ENCODE data around the gene TMEM181. TPM values are rescaled to one million over a fixed set of nuclear protein-coding genes. Genes with fewer than 3 reads are reported as not detected.
"Not testable (repeated sequence)": the region's sequence is repeated elsewhere in the genome, so short reads cannot be mapped to it uniquely, and the experiment has no call there.

The TMEM181 gene
- total RNA-seq, 2 experiments from 2014 or later = 10.0 to 10.1 TPM

DNA sequence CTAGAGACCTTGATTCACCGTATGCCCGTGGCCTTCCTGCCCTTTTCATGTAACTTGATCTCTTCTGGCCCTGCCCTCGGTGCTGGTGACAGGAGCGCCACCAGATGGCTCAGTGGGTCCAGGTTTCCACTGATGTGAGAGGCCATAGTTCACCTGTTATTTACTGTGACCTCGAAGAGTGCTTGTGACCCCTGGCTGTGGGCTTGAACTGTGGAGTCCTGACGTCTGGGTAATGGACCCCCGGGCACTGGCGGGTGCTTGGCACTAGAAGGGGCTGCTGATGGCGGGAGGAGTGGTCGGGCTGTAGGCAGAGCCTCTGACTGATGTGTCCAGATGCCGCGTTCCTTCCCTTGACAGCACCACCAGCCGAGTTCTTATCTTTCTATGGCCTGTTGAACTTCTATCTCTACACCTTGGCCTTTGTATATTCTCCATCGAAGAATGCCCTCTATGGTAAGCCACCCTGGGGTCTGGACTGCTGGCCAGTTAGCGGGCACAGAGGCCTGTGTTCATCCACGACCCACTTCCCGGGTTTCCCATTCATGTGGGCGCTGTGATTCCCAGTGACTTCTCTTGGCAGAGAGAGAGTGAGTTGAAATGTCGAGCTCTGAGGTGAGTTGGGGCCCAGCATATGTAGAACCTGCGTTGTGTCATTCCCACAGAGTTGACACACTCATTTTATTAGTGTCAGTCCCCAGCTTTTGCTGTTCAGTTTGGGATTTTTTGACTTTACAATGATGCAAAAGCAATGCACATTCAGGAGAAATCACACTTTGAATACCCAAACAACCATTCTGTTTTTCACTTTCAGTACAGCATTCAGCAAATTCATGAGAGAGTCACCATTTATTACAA, 69.7 kb downstream of the TMEM181 start:
- Mint-ChIP-seq H3K4me1 (ENCODE audit: low read depth) (peaks cover 32% of the 10 kb centered on the region), H3K36me3 (ENCODE audit: low read depth) (peaks cover 53% of the 10 kb centered on the region), H3K27me3 (no peaks in the 10 kb centered on the region), H3K27ac (peak overlapping the region; percentile 74), H3K9me3 (no peaks in the 10 kb centered on the region), H3K4me3 (no peak overlapping the region)
- ATAC-seq (peak; percentile 71), DNase-seq (peak; percentile 56)
- ChIA-PET CTCF (interaction anchor here (1.0 to 4.5 kb wide), 4 partner anchors 22 to 505 kb away, joined by 3 to 35 read pairs (median 4); no protein-coding TSS in a partner anchor), POLR2A (interaction anchor here (0.9 to 1.8 kb wide), 3 partner anchors 11 to 15 kb away, joined by 3 to 5 read pairs (median 4); partner anchors contain the start of gene DYNLT1)
- intact Hi-C loops (cut with micrococcal nuclease) = no loop called here
- TF ChIP-seq, protein P1, sequence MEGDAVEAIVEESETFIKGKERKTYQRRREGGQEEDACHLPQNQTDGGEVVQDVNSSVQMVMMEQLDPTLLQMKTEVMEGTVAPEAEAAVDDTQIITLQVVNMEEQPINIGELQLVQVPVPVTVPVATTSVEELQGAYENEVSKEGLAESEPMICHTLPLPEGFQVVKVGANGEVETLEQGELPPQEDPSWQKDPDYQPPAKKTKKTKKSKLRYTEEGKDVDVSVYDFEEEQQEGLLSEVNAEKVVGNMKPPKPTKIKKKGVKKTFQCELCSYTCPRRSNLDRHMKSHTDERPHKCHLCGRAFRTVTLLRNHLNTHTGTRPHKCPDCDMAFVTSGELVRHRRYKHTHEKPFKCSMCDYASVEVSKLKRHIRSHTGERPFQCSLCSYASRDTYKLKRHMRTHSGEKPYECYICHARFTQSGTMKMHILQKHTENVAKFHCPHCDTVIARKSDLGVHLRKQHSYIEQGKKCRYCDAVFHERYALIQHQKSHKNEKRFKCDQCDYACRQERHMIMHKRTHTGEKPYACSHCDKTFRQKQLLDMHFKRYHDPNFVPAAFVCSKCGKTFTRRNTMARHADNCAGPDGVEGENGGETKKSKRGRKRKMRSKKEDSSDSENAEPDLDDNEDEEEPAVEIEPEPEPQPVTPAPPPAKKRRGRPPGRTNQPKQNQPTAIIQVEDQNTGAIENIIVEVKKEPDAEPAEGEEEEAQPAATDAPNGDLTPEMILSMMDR (IDR thresholded peaks at IDR 0.05) = no peak

DNA sequence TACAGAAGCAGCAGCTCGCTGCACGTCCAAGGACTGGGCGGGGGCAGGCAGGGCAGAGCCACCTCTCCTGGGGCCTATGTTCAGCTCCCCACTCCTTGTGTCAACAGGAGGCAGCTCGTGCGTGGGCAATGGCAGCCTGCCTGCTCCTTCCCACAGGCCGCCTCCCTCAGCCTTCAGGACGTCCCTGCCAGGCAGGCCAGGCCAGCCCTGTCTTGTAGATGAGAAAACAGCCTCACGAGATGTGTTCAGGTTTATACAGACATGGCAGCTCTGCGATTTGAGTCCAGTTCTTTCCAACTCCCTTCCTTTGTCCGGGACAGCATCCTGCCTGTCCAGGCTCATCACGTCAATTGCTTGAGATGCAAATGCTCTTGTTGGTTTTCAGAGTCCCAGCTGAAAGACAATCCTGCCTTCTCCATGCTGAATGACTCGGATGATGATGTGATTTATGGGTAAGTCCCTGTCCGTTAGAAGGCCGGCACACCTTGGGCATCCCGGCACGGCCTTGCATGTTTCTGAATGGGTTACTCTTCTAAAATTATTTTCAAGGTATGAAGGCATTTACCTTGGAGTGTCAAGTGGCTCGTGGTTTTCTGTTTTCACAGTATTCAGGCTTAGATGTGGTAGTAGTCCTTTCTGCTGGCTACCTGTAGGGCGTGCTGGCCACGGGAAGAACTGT, 71.2 kb downstream of the TMEM181 start:
- intact Hi-C loops (cut with micrococcal nuclease) = no loop called here
- no peak for DNase-seq
- H3K36me3 Mint-ChIP-seq (ENCODE audit: low read depth) = peaks cover 59% of the 10 kb centered on the region

DNA sequence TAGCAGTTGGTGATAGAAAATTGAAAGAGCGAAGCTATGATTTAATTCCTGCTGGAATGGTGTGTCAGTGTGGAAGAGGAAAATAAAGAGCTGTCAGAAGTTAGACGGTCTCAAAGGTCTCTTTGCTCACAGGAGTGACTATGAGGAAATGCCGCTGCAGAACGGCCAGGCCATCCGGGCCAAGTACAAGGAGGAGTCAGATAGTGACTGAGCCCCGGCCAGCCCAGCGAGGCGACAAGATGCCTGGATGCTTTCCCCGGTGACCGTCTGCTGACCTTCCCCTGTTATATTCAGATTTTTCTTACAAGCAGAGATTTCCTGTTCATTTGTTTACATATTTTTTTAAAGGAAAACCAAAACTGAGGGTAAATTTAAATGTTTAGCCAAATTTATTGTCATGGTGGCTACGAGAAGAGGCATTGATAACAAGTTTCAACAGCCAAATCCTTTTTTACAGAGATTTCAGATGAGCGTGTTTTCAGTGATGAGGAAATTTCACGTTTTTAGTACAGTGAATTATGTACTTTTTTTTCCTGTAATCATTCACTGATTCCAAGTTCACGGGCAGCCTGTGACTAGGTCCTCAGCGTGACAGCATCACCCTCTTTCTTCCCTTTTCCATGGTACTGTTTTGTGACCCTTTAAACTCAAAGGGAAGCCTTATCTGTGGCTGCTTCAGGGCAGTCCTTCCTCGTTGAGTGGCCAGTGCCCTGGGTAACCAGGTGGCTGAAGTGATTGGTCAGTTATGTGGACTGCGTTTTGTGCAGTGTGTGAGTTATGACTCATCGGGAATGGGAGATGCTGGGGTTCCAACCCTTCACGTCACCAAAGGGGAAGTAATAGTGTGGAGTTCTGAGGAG, 72.0 kb downstream of the TMEM181 start:
- Mint-ChIP-seq H3K4me3 (no peak overlapping the region), H3K27me3 (no peaks in the 10 kb centered on the region), H3K9me3 (no peaks in the 10 kb centered on the region), H3K4me1 (ENCODE audit: low read depth) (peaks cover 50% of the 10 kb centered on the region), H3K27ac (peak overlapping the region; percentile 77), H3K36me3 (ENCODE audit: low read depth) (peaks cover 59% of the 10 kb centered on the region)
- ChIA-PET CTCF (interaction anchor here (1.0 to 4.5 kb wide), 2 partner anchors 59 to 60 kb away, joined by 6 to 35 read pairs; no protein-coding TSS in a partner anchor), POLR2A (no interaction called here)
- TF ChIP-seq, protein P1 (IDR thresholded peaks at IDR 0.05) = no peak
- intact Hi-C loops (cut with micrococcal nuclease) = no loop called here
- ATAC-seq = no peak
- DNase-seq = no peak

More for the DNA sequence above, 71.2 kb downstream of the TMEM181 start:
- no peak for ATAC-seq
- Mint-ChIP-seq H3K27ac (peak overlapping the region; percentile 77), H3K9me3 (no peaks in the 10 kb centered on the region), H3K27me3 (no peaks in the 10 kb centered on the region), H3K4me1 (ENCODE audit: low read depth) (peaks cover 43% of the 10 kb centered on the region), H3K4me3 (no peak overlapping the region)
- TF ChIP-seq, protein P1 (IDR thresholded peaks at IDR 0.05) = no peak
- POLR2A ChIA-PET = interaction anchor here (0.8 to 1.8 kb wide), 3 partner anchors 8 to 13 kb away, joined by 4 to 5 read pairs (median 4); partner anchors contain the start of gene DYNLT1
- CTCF ChIA-PET = interaction anchor here (0.9 to 4.5 kb wide), 4 partner anchors 24 to 297 kb away, joined by 3 to 35 read pairs (median 3); no protein-coding TSS in a partner anchor

DNA sequence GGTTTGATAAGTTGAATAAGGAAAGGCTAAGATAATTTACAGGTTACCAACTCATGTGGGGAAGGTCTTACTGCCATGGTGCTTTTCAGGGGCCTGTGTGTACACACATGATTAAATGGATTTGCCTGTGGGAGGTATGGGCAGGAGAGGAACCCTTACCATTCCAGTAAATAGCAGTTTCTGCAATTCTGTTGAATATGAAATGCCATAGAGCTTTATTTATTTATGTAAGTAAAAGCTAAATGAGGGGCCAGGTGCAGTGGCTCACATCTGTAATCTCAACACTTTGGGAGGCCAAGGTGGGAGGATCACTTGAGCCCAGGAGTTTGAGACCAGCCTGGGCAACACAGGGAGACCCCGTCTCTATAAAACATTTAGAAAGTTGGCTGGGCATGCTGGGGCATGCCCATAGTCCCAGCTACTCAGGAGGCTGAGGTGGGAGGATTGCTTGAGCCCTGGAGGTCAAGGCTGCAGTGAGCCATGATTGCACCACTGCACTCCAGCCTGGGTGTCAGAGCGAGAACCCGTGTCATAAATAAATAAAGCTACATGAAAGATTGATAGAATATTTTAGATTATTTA, 72.7 kb downstream of the TMEM181 start:
- ChIA-PET POLR2A (interaction anchor here (1.4 to 2.2 kb wide), 2 partner anchors 12 to 16 kb away, joined by 11 to 14 read pairs; partner anchors contain the start of genes DYNLT1 and SYTL3), CTCF (interaction anchor here (1.0 kb wide), 1 partner anchor 59 kb away, joined by 6 read pairs; no protein-coding TSS in a partner anchor)
- H3K4me1 Mint-ChIP-seq (ENCODE audit: low read depth) = peaks cover 56% of the 10 kb centered on the region
- peak overlapping the region; percentile 77 for H3K27ac Mint-ChIP-seq
- DNase-seq; ATAC-seq; intact Hi-C loops (cut with micrococcal nuclease); H3K9me3 Mint-ChIP-seq; H3K27me3 Mint-ChIP-seq; H3K4me3 Mint-ChIP-seq: not testable (repeated sequence)
- peaks cover 53% of the 10 kb centered on the region for H3K36me3 Mint-ChIP-seq (ENCODE audit: low read depth)
